Activated CD8-positive, alpha-beta memory T cell treated with anti-CD3 and anti-CD28 coated beads, Interleukin-2, amount 10 ng/mL, durations not matched to agents 7 days and 5 days (primary cell): ENCODE measurements around the gene AIMP2. TPM values are rescaled to one million over a fixed set of nuclear protein-coding genes. Genes with fewer than 3 reads are reported as not detected.

Experiments
- ATAC-seq: fragments of 150-1000 bp; cut with Tn5 transposase; one replicate; pipeline ENCODE4 v1.10.0; 2021; ENCODE audit warnings: moderate library complexity
- CTCF ChIA-PET: fragments of 350-600 bp; sonication (Branson Sonifier 250); formaldehyde crosslinking; loops from one replicate; lab custom pipeline; 2021; ENCODE audit warnings: antibody characterized with exemption; lab: Charles Lee
- DNase-seq: peaks from one replicate; pipeline ENCODE4 v3.0.0-alpha.2; 2020
- H3K27ac Mint-ChIP-seq: one replicate; pipeline ENCODE4 v1.8.0; 2021; ENCODE audit warnings: mild to moderate bottlenecking, mixed read lengths
- H3K27me3 Mint-ChIP-seq: one replicate; pipeline ENCODE4 v1.8.0; 2021; ENCODE audit warnings: mixed read lengths
- H3K36me3 Mint-ChIP-seq: one replicate; pipeline ENCODE4 v1.8.0; 2021; ENCODE audit warnings: mild to moderate bottlenecking, mixed read lengths
- H3K4me1 Mint-ChIP-seq: one replicate; pipeline ENCODE4 v1.8.0; 2021; ENCODE audit warnings: mixed read lengths
- H3K4me3 Mint-ChIP-seq: one replicate; pipeline ENCODE4 v1.8.0; 2021; ENCODE audit warnings: mild to moderate bottlenecking, moderate library complexity, mixed read lengths
- H3K9me3 Mint-ChIP-seq: one replicate; pipeline ENCODE4 v1.8.0; 2022; ENCODE audit warnings: low read depth, mixed read lengths
- total RNA-seq, 2 experiments: library from RNA; stranded (reverse); gene quantifications; one replicate each; pipeline ENCODE4 v1.2.3, GENCODE V29; 2021

AIMP2 gene
- total RNA-seq, 2 experiments from 2014 or later: 34.8 to 45.6 TPM

DNA sequence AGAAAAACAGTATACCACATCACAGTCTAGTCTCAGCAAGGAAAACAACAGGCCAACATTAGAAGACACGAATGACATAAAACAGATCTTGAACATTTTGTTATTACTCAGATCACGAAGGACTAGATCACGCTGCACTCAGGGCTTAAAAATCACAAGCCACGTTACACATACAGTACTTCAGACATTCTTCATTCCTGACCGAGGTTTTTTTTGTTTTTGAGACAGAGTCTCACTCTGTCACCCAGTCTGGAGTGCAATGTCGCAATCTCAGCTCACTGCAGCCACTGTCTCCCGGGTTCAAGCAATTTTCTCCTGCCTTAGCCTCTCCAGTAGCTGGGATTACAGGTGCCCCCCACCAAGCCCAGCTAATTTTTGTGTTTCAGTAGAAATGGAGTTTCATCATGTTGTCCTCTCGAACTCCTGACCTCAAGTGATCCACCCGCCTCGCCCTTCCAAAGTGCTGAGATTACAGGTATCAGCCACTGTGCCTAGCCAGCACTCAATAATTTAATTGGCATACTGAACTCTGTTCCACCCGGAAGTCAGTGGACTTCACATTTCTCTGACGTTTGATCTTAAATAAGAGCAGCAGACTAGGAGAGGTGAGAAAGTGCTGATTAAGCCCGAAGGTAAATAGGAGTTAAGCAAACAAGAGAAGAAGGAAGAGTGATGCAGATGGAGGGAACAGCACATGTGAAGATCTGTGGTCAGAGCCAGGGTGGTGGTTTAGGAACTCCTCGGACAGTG, 3.5 kb downstream of the AIMP2 start:
- Mint-ChIP-seq H3K27ac (peak overlapping the region; percentile 66), H3K9me3 (no peaks in the 10 kb centered on the region), H3K4me1 (peaks cover 58% of the 10 kb centered on the region), H3K36me3 (peaks cover 37% of the 10 kb centered on the region), H3K27me3 (no peaks in the 10 kb centered on the region), H3K4me3 (no peak overlapping the region)
- no peak for DNase-seq
- no peak for ATAC-seq
- CTCF ChIA-PET: interaction anchor here (0.9 kb wide), 1 partner anchor 133 kb away, joined by 4 read pairs; no protein-coding TSS in a partner anchor

GRCh38 chr7:6015917-6016652, 7.0 kb downstream of the AIMP2 start:
- H3K36me3 Mint-ChIP-seq: peaks cover 54% of the 10 kb centered on the region
- DNase-seq (peak; percentile 47), ATAC-seq (peak; percentile 8)
- CTCF ChIA-PET: interaction anchor here (0.9 to 1.7 kb wide), 2 partner anchors 10 to 15 kb away, joined by 3 to 4 read pairs; no protein-coding TSS in a partner anchor
- peak overlapping the region; percentile 80 for H3K27ac Mint-ChIP-seq
- no peaks in the 10 kb centered on the region for H3K9me3 Mint-ChIP-seq
- H3K4me1 Mint-ChIP-seq: peaks cover 44% of the 10 kb centered on the region
- H3K27me3 Mint-ChIP-seq: no peaks in the 10 kb centered on the region
- no peak overlapping the region for H3K4me3 Mint-ChIP-seq

- Mint-ChIP-seq H3K27me3 (no peaks in the 10 kb centered on the region), H3K27ac (peak overlapping the region; percentile 80), H3K36me3 (peaks cover 59% of the 10 kb centered on the region), H3K4me1 (peaks cover 39% of the 10 kb centered on the region), H3K9me3 (no peaks in the 10 kb centered on the region), H3K4me3 (no peak overlapping the region)
- CTCF ChIA-PET: no interaction called here
- no peak for ATAC-seq
- no peak for DNase-seq
Observed at GRCh38 chr7:6016653-6016966, 7.5 kb downstream of the AIMP2 start.

- peaks cover 10% of the 10 kb centered on the region for H3K4me1 Mint-ChIP-seq
- ATAC-seq (no peak), DNase-seq (no peak)
- CTCF ChIA-PET: interaction anchor here (0.6 to 1.1 kb wide), 4 partner anchors 11 to 352 kb away, joined by 3 to 4 read pairs (median 3); partner anchors contain the start of genes AIMP2 and PMS2
- no peaks in the 10 kb centered on the region for H3K9me3 Mint-ChIP-seq
- no peaks in the 10 kb centered on the region for H3K27me3 Mint-ChIP-seq
- H3K4me3 Mint-ChIP-seq: no peak overlapping the region
- no peak overlapping the region for H3K27ac Mint-ChIP-seq
- H3K36me3 Mint-ChIP-seq: peaks cover 65% of the 10 kb centered on the region
Observed at GRCh38 chr7:6020371-6021286, 11.6 kb downstream of the AIMP2 start.

GRCh38 chr7:6022707-6023106, 13.6 kb downstream of the AIMP2 start:
- peaks cover 20% of the 10 kb centered on the region for H3K4me1 Mint-ChIP-seq
- peaks cover 61% of the 10 kb centered on the region for H3K36me3 Mint-ChIP-seq
- no peaks in the 10 kb centered on the region for H3K9me3 Mint-ChIP-seq
- CTCF ChIA-PET: no interaction called here
- no peak overlapping the region for H3K27ac Mint-ChIP-seq
- H3K4me3 Mint-ChIP-seq: no peak overlapping the region
- ATAC-seq (no peak), DNase-seq (no peak)
- H3K27me3 Mint-ChIP-seq: no peaks in the 10 kb centered on the region

DNA sequence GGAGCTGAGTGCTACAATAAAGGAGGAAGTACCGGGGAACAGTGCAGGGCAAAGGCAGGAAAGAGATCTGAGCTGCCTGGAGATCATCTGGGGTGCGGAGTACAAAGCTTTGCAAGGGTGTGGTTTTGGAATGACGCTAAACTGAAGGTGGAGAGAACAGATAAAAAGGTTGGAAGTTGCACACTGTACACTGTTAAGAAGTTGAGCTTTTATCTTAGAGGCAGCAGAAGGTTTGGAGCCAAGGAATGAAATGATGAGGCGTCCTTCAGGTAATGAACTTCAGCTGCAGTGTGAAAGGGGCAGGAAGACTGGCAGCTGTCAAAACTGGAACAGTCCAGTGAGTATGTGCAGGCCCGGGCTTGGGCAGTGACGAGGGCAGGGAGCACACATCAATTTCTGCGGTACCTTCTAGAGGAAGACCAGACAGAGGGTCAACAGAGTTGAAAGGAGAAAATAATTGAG, 14.9 kb downstream of the AIMP2 start:
- H3K4me1 Mint-ChIP-seq: peaks cover 22% of the 10 kb centered on the region
- no peak overlapping the region for H3K4me3 Mint-ChIP-seq
- H3K27me3 Mint-ChIP-seq: no peaks in the 10 kb centered on the region
- no peak overlapping the region for H3K27ac Mint-ChIP-seq
- no peak for ATAC-seq
- CTCF ChIA-PET: interaction anchor here (0.8 to 3.9 kb wide), 3 partner anchors 14 to 297 kb away, joined by 3 to 14 read pairs (median 3); partner anchors contain the start of genes AIMP2 and PMS2
- peaks cover 66% of the 10 kb centered on the region for H3K36me3 Mint-ChIP-seq
- DNase-seq: no peak
- H3K9me3 Mint-ChIP-seq: no peaks in the 10 kb centered on the region

- H3K27me3 Mint-ChIP-seq: no peaks in the 10 kb centered on the region
- ATAC-seq (peak; percentile 99), DNase-seq (peak; percentile 85)
- peaks cover 62% of the 10 kb centered on the region for H3K36me3 Mint-ChIP-seq
- peak overlapping the region; percentile 51 for H3K4me3 Mint-ChIP-seq
- no peaks in the 10 kb centered on the region for H3K9me3 Mint-ChIP-seq
- CTCF ChIA-PET: interaction anchor here (1.0 to 3.9 kb wide), 8 partner anchors 11 to 170 kb away, joined by 3 to 14 read pairs (median 4); partner anchors contain the start of genes AIMP2 and PMS2
- peaks cover 22% of the 10 kb centered on the region for H3K4me1 Mint-ChIP-seq
- H3K27ac Mint-ChIP-seq: peak overlapping the region; percentile 85
Observed at GRCh38 chr7:6026011-6026819, 17.1 kb downstream of the AIMP2 start.

DNA sequence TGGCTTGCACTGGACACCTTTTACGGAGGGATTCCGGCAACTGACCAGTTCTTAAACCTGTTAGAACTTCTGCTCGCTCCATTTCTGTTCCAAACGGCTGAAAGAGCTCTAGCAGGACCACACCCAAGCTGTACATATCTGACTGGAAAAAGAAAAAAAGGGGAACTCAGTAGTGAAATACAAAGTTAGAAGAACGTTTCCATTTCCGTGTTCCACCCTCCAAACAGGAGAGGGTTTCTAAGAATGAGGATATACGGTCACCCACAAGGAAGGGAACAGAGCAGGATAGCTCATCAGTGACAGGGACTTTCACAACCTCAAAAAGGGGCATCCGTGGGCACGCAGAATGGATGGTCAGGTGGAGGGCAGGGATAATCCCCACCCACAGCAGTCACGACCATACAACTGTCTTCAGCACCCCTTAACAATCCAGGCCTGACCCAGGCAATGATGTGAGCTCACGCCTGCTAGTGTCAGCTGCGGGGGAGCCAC, 17.8 kb downstream of the AIMP2 start:
- H3K27me3 Mint-ChIP-seq: no peaks in the 10 kb centered on the region
- H3K27ac Mint-ChIP-seq: peak overlapping the region; percentile 85
- no peaks in the 10 kb centered on the region for H3K9me3 Mint-ChIP-seq
- no peak for ATAC-seq
- H3K4me3 Mint-ChIP-seq: peak overlapping the region; percentile 51
- H3K4me1 Mint-ChIP-seq: peaks cover 25% of the 10 kb centered on the region
- CTCF ChIA-PET: interaction anchor here (1.0 to 3.9 kb wide), 7 partner anchors 12 to 170 kb away, joined by 3 to 14 read pairs (median 4); partner anchors contain the start of genes AIMP2 and PMS2
- no peak for DNase-seq
- H3K36me3 Mint-ChIP-seq: peaks cover 56% of the 10 kb centered on the region

DNA sequence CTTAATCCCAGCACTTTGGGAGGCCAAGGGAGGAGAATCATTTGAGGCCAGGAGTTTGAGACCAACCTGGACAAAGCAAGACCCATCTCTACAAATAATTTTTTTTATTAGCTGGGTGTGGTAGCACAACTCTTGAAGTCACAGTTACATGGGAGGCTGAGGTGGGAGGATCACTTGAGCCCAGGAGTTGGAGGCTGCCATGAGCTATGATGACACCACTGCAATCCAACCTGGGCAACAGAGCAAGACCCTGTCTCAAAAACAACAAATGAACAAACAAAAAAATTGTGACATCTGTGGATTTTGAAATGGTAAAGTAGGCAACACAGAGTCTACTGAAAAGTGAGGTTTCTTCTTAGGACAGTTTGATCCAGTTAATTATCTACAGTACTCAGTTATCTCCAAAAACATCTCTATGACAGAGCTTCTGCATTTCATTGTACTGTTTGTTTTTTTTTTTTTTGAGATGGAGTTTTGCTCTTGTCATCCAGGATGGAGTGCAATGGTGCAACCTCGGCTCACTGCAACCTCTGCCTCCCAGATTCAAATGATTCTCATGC, 18.8 kb downstream of the AIMP2 start:
- CTCF ChIA-PET: interaction anchor here (1.1 to 3.9 kb wide), 2 partner anchors 18 to 19 kb away, joined by 3 to 14 read pairs; partner anchors contain the start of genes AIMP2 and PMS2
- ATAC-seq (no peak), DNase-seq (no peak)
- Mint-ChIP-seq H3K9me3 (no peaks in the 10 kb centered on the region), H3K27ac (no peak overlapping the region), H3K27me3 (no peaks in the 10 kb centered on the region), H3K4me3 (no peak overlapping the region), H3K4me1 (peaks cover 33% of the 10 kb centered on the region), H3K36me3 (peaks cover 50% of the 10 kb centered on the region)

- H3K27me3 Mint-ChIP-seq: no peaks in the 10 kb centered on the region
- H3K36me3 Mint-ChIP-seq: peaks cover 47% of the 10 kb centered on the region
- no peak overlapping the region for H3K27ac Mint-ChIP-seq
- ATAC-seq: no peak
- no peak for DNase-seq
- no peak overlapping the region for H3K4me3 Mint-ChIP-seq
- H3K9me3 Mint-ChIP-seq: no peaks in the 10 kb centered on the region
- CTCF ChIA-PET: no interaction called here
- peaks cover 35% of the 10 kb centered on the region for H3K4me1 Mint-ChIP-seq
Observed at GRCh38 chr7:6028563-6028962, 19.5 kb downstream of the AIMP2 start.

DNA sequence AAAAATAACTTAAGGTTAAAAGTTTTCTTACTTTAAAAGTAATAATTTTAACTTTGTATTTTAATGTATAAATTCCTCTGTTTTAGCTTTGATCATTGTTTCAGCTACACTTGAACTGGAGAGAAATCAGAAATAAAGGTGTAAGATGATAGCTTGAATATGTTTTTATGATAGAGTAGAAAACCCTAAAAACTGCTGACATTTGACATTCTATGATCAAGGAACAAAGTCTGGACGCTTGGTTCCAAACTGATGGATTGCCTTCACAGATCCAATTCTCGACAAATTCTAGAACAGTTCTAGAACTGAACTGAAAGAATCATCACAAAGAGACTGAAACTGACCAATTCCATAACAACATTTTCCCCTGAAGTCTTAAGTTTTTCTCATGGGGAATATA, 21.9 kb downstream of the AIMP2 start, which contains the start of gene ANKRD61:
TSS of gene ANKRD61 (plus strand) at position 389 of the 400 bp plus-strand sequence. CDS start at position 389, 0 bp downstream.
- Mint-ChIP-seq H3K27me3 (no peaks in the 10 kb centered on the region), H3K4me1 (peaks cover 35% of the 10 kb centered on the region), H3K27ac (peak within 1 kb of the TSS; percentile 11), H3K4me3 (no peak within 1 kb of the TSS), H3K9me3 (no peaks in the 10 kb centered on the region), H3K36me3 (peaks cover 55% of the 10 kb centered on the region)
- ATAC-seq (no peak), DNase-seq (no peak)
- CTCF ChIA-PET: no interaction called here
